WI38 (cell line): Measurements from ENCODE around the gene IL17RE.
A peak's percentile ranks its signal among the peaks of the same experiment; 100 is the strongest.

Experiments used
- H3K4me3 ChIP-seq: 2 replicates; pipeline ENCODE4 v1.5.1; 2011; ENCODE audit warnings: low read depth, mild to moderate bottlenecking, control low read depth, low read length
- CTCF ChIP-seq: IDR thresholded peaks from 2 replicates; pipeline ENCODE4 v1.5.1; 2012; ENCODE audit warnings: low read depth, mild to moderate bottlenecking, control low read depth, low read length

IL17RE gene

GRCh38 chr3:9917820-9918219 lies 15.2 kb downstream of the IL17RE start:
- peak overlapping the region; percentile 70 for H3K4me3 ChIP-seq
- no peak for TF ChIP-seq CTCF

- no peak for TF ChIP-seq CTCF
- H3K4me3 ChIP-seq = no peak overlapping the region
Observed at GRCh38 chr3:9918261-9919038, 15.8 kb downstream of the IL17RE start.

- TF ChIP-seq CTCF = no peak
- H3K4me3 ChIP-seq = no peak overlapping the region
Observed at GRCh38 chr3:9928158-9928557, 25.5 kb downstream of the IL17RE start.

- TF ChIP-seq CTCF = no peak
- no peak overlapping the region for H3K4me3 ChIP-seq
Observed at GRCh38 chr3:9930804-9931418, 28.3 kb downstream of the IL17RE start.

- H3K4me3 ChIP-seq = peak overlapping the region; percentile 76
- TF ChIP-seq CTCF = no peak
Observed at GRCh38 chr3:9932535-9932842, 29.8 kb downstream of the IL17RE start.

GRCh38 chr3:9932843-9933560 lies 30.4 kb downstream of the IL17RE start:
- TF ChIP-seq CTCF = peak; percentile 72
- peak overlapping the region; percentile 76 for H3K4me3 ChIP-seq
